Bronchus fibroblast of lung (primary cell): ENCODE measurements around the gene TSPY3. TPM values are rescaled to one million over a fixed set of nuclear protein-coding genes. Genes with fewer than 3 reads are reported as not detected.

Source experiments
- total RNA-seq: library from RNA; depleted of rRNA; stranded (reverse); fragments of >200 nt; gene quantifications from 2 replicates; pipeline ENCODE4 v1.2.3, GENCODE V29; 2015

TSPY3 gene, protein sequence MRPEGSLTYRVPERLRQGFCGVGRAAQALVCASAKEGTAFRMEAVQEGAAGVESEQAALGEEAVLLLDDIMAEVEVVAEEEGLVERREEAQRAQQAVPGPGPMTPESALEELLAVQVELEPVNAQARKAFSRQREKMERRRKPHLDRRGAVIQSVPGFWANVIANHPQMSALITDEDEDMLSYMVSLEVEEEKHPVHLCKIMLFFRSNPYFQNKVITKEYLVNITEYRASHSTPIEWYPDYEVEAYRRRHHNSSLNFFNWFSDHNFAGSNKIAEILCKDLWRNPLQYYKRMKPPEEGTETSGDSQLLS
- not detected in 2 replicates for total RNA-seq

DNA sequence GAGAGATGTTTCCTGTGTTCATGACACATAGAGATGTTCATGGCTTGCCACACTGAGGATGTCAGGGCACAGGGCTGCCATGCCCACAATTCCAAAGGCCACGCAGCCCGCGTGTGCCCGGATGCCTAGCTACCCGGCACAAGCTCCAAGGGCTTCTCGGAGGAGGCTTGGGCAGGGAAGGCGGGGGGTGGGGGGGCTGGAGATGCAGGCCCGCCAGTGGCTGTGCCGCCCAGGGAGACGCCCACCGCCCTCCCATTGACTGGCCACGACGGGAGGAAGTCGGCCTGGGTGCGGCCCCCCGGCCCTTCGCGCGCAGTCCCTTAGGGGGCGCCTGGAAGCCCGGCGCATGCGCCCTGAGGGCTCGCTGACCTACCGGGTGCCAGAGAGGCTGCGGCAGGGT is at the start of gene TSPY3:
Gene TSPY3, plus strand, starts transcription at position 301 of the 400 bp plus-strand sequence. Its CDS starts 46 bp downstream, at position 347.

GRCh38 chrY:9357497-9357896 is 40.7 kb upstream of the TSPY3 start, which contains the start of gene TSPY8:
TSPY8 (plus strand) TSS chrY:9357797; CDS start chrY:9357843, 46 bp downstream.

Other genes with a start within 250 kb of the TSPY3 start
- not detected in 2 replicates for gene TSPY4, start 61.0 kb upstream of the TSPY3 start, total RNA-seq
- not detected in 2 replicates for gene TSPY8, start 40.6 kb upstream of the TSPY3 start, total RNA-seq
- gene TSPY1, start 68.5 kb downstream of the TSPY3 start, total RNA-seq = not detected in 2 replicates
- not detected in 2 replicates for gene TSPY9, start 88.8 kb downstream of the TSPY3 start, total RNA-seq
- not detected in 2 replicates for gene TSPY10, start 129.5 kb downstream of the TSPY3 start, total RNA-seq